HG02610 (cell line): ENCODE measurements around the gene DKK1.
"Not testable (repeated sequence)": the region's sequence is repeated elsewhere in the genome, so short reads cannot be mapped to it uniquely, and the experiment has no call there.

Experiments
- ATAC-seq: cut with Tn5 transposase; IDR thresholded peaks from one replicate; pipeline ENCODE4 v1.9.1; 2021; ENCODE audit warnings: mild to moderate bottlenecking, moderate library complexity; ENCODE audit not compliant: unreplicated experiment

Gene DKK1

GRCh38 chr10:52365547-52366432 lies 51.7 kb downstream of the DKK1 start:
- not testable (repeated sequence) for ATAC-seq
